PC-3 (cell line): ENCODE data around the gene VPS37B. TPM values are rescaled to one million over a fixed set of nuclear protein-coding genes. Genes with fewer than 3 reads are reported as not detected.
"Not testable (repeated sequence)": the region's sequence is repeated elsewhere in the genome, so short reads cannot be mapped to it uniquely, and the experiment has no call there.

Experiments used
- ATAC-seq: fragments of 200-7000 bp; cut with Tn5 transposase; 2 replicates; pipeline ENCODE4 v1.9.1; 2020; ENCODE audit warnings: mild to moderate bottlenecking, moderate library complexity
- BruUV-seq: library from RNA; stranded (reverse); fragments of 400-500 nt; replicated peaks from 2 replicates; lab custom pipeline; 2021; lab: Mats Ljungman, UMichigan
- CTCF ChIA-PET: fragments of 300-600 bp; sonication (Branson Sonifier 250); formaldehyde crosslinking; loops from one replicate; lab custom pipeline; 2022; ENCODE audit warnings: antibody characterized with exemption; lab: Charles Lee
- POLR2A ChIA-PET: fragments of 300-600 bp; sonication (Branson Sonifier 250); formaldehyde crosslinking; loops from one replicate; lab custom pipeline; 2022; ENCODE audit warnings: antibody characterized with exemption; ENCODE audit not compliant: unreplicated experiment; lab: Charles Lee
- DNase-seq: peaks from one replicate; pipeline ENCODE4 v3.0.0-alpha.2; 2015
- H2AFZ ChIP-seq: fragments of 300-600 bp; sonication (generic); 2 replicates; pipeline ENCODE4 v1.6.0; 2016; ENCODE audit warnings: antibody characterized with exemption, low read length
- H3F3A ChIP-seq: fragments of 300-600 bp; sonication (generic); one replicate; pipeline ENCODE4 v1.6.0; 2017; ENCODE audit warnings: antibody characterized with exemption, low read length, control low read depth, mild to moderate bottlenecking; ENCODE audit not compliant: unreplicated experiment
- H3K27ac ChIP-seq: fragments of 300-600 bp; sonication (generic); 2 replicates; pipeline ENCODE4 v1.5.1; 2016; ENCODE audit warnings: mild to moderate bottlenecking, low read length
- H3K27me3 ChIP-seq: fragments of 300-600 bp; sonication (generic); 2 replicates; pipeline ENCODE4 v1.6.1; 2016; ENCODE audit warnings: low read length, mixed read lengths
- H3K36me3 ChIP-seq: fragments of 300-600 bp; sonication (generic); 2 replicates; pipeline ENCODE4 v1.6.1; 2016; ENCODE audit warnings: low read depth, mixed run types, low read length, mixed read lengths
- H3K4me1 ChIP-seq: fragments of 300-600 bp; sonication (generic); 2 replicates; pipeline ENCODE4 v1.5.1; 2016; ENCODE audit warnings: low read length; ENCODE audit not compliant: insufficient read depth
- H3K4me2 ChIP-seq: fragments of 300-600 bp; sonication (generic); 2 replicates; pipeline ENCODE4 v1.6.0; 2016; ENCODE audit warnings: low read length
- H3K4me3 ChIP-seq: fragments of 300-600 bp; sonication (generic); 2 replicates; pipeline ENCODE4 v1.5.1; 2016; ENCODE audit warnings: mild to moderate bottlenecking, low read length, mixed read lengths
- H3K79me2 ChIP-seq: fragments of 300-600 bp; sonication (generic); 2 replicates; pipeline ENCODE4 v1.6.1; 2017; ENCODE audit warnings: low read length, mixed read lengths
- H3K9ac ChIP-seq: fragments of 300-600 bp; sonication (generic); 2 replicates; pipeline ENCODE4 v1.6.0; 2016; ENCODE audit warnings: mild to moderate bottlenecking, low read length
- H3K9me2 ChIP-seq: fragments of 300-600 bp; sonication (generic); replicated peaks from 2 replicates; pipeline ENCODE4 v1.6.1; 2016; ENCODE audit warnings: mixed run types, low read length, mixed read lengths
- H3K9me3 ChIP-seq: fragments of 300-600 bp; sonication (generic); 2 replicates; pipeline ENCODE4 v1.6.1; 2016; ENCODE audit warnings: low read length, mixed read lengths
- H4K20me1 ChIP-seq: fragments of 300-600 bp; sonication (generic); 2 replicates; pipeline ENCODE4 v1.6.1; 2016; ENCODE audit warnings: low read length, mixed read lengths
- EZH2 ChIP-seq: fragments of 300-600 bp; sonication (generic); IDR thresholded peaks from one replicate; pipeline ENCODE4 v1.6.1; 2017; ENCODE audit warnings: antibody characterized with exemption, mild to moderate bottlenecking, low read length; ENCODE audit not compliant: unreplicated experiment
- EZH2phosphoT487 ChIP-seq: fragments of 300-600 bp; sonication (generic); IDR thresholded peaks from 2 replicates; pipeline ENCODE4 v1.6.1; 2018; ENCODE audit warnings: mild to moderate bottlenecking, antibody characterized with exemption, low read length, borderline replicate concordance
- intact Hi-C: fragments of 100-400 bp; cut with micrococcal nuclease; formaldehyde crosslinking; loops from 2 replicates; pipeline ENCODE4 v1.9.0; 2023
- total RNA-seq: library from RNA; depleted of rRNA; stranded (reverse); fragments of >200 nt; gene quantifications from 2 replicates; pipeline ENCODE4 v1.2.3, GENCODE V29; 2014
- TF ChIP-seq, protein P1 (sequence below): fragments of 300-600 bp; sonication (generic); conservative IDR thresholded peaks from 2 replicates; pipeline ENCODE4 v1.5.1; 2017; ENCODE audit warnings: antibody characterized with exemption, low read depth, mild to moderate bottlenecking, low read length

VPS37B gene
- total RNA-seq, 1 experiment from 2014 or later = 74.3 TPM

DNA sequence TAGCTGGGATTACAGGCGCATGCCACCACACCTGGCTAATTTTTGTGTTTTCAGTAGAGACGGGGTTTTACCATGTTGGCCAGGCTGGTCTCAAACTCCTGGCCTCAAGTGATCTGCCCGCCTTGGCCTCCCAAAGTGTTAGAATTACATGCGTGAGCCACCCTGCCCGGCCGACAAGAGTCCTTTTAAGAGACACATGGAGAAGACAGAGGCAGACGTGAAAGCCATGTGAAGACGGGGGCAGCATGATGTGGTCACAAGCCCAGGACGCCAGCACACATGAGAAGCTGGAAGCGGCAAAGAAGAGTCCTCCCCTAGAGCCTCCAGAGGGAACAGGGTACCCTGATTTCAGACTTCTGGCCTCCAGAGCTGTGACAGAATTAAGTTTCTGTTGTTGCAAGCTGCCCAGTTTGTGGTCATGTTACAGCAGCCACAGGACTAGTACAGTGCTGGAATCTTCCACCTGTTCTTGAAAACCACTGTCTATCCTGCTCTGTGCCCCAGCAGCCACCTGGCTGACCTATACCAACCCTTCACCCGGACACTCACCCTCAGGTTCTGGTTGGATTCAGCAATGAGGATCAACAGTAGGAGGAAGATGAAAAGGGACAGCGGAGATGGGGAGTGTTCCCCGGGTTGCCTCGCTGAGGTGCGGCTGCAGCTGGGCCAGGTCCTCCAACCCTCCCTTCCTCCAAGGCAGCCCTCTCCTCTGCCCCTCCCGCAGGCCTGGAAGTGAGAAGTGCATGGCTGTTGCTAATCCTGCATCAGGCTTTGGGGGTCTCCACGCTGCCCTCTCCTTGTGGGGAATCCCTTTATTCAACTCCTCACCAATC lies 16.9 kb downstream of the VPS37B start:
- Histone ChIP-seq H3K36me3 (peaks cover 26% of the 10 kb centered on the region; the same call in 1 of the 2 replicates), H3K4me1 (peaks cover 2% of the 10 kb centered on the region), H3K4me3 (no peak overlapping the region), H3K9me2 (no peaks in the 10 kb centered on the region), H3K9ac (no peak overlapping the region), H3K79me2 (peaks cover 100% of the 10 kb centered on the region), H3F3A (no peaks in the 10 kb centered on the region), H2AFZ (no peak overlapping the region), H4K20me1 (peaks cover 64% of the 10 kb centered on the region), H3K27ac (no peak overlapping the region), H3K9me3 (no peaks in the 10 kb centered on the region), H3K4me2 (no peak overlapping the region), H3K27me3 (no peaks in the 10 kb centered on the region)
- POLR2A ChIA-PET = no interaction called here
- DNase-seq (no peak), ATAC-seq (no peak)
- intact Hi-C loops = no loop called here
- TF ChIP-seq, protein P1, sequence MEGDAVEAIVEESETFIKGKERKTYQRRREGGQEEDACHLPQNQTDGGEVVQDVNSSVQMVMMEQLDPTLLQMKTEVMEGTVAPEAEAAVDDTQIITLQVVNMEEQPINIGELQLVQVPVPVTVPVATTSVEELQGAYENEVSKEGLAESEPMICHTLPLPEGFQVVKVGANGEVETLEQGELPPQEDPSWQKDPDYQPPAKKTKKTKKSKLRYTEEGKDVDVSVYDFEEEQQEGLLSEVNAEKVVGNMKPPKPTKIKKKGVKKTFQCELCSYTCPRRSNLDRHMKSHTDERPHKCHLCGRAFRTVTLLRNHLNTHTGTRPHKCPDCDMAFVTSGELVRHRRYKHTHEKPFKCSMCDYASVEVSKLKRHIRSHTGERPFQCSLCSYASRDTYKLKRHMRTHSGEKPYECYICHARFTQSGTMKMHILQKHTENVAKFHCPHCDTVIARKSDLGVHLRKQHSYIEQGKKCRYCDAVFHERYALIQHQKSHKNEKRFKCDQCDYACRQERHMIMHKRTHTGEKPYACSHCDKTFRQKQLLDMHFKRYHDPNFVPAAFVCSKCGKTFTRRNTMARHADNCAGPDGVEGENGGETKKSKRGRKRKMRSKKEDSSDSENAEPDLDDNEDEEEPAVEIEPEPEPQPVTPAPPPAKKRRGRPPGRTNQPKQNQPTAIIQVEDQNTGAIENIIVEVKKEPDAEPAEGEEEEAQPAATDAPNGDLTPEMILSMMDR = no peak
- TF ChIP-seq EZH2 (no peak), EZH2phosphoT487 (no peak)
- no TSS peak for BruUV-seq
- CTCF ChIA-PET = no interaction called here

DNA sequence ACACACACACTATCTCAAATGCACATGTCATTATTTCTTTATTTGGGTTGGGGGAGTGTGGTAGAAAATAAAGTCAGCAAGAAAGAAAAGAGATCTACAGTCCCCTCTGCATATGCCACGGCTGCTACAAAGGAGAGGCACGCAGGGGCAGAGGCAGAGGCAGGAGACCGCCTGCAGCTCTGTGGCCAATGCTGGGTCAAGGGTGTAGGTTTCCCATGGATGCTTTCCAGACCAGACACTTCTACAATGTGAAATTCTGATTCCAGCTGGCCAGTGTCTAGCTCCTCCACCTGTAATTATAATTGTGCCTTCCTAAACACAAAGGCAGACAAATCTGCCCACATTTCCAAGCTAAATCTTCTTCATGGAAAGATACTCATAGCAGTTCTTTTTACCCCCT lies 19.2 kb downstream of the VPS37B start:
- no peak for DNase-seq
- Histone ChIP-seq H3K4me2 (no peak overlapping the region), H3F3A (no peaks in the 10 kb centered on the region), H3K9me3 (no peaks in the 10 kb centered on the region), H4K20me1 (peaks cover 60% of the 10 kb centered on the region), H3K27ac (no peak overlapping the region), H3K9ac (no peak overlapping the region), H3K36me3 (peaks cover 23% of the 10 kb centered on the region; the same call in 1 of the 2 replicates), H3K4me3 (no peak overlapping the region), H3K9me2 (no peaks in the 10 kb centered on the region), H3K27me3 (no peaks in the 10 kb centered on the region), H2AFZ (no peak overlapping the region), H3K4me1 (peaks cover 21% of the 10 kb centered on the region), H3K79me2 (peaks cover 100% of the 10 kb centered on the region)
- intact Hi-C loops = no loop called here
- TF ChIP-seq EZH2 (no peak), EZH2phosphoT487 (no peak)
- TF ChIP-seq, protein P1 = no peak
- BruUV-seq = no TSS peak
- ATAC-seq = no peak
- ChIA-PET CTCF (no interaction called here), POLR2A (no interaction called here)

DNA sequence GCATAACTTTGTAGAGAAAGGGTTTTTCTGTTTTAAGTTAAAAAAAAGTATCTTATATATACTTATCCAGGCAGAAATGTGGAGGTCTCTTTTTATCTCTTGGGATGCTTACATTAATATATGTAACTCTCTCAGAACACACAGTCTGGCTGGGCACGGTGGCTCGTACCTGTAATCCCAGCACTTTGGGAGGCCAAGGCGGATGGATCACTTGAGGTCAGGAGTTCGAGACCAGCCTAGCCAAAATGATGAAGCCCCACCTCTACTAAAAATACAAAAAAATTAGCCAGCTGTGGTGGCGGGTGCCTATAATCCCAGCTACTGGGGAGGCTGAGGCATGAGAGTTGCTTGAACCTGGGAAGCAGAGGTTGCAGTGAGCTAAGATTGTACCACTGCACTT lies 19.6 kb downstream of the VPS37B start:
- peaks cover 100% of the 10 kb centered on the region for H3K79me2 ChIP-seq
- peaks cover 22% of the 10 kb centered on the region for H3K4me1 ChIP-seq
- H3K36me3 ChIP-seq = peaks cover 27% of the 10 kb centered on the region; the same call in 1 of the 2 replicates
- H3K4me2 ChIP-seq, H3K27me3 ChIP-seq, H2AFZ ChIP-seq, intact Hi-C loops, CTCF ChIA-PET, DNase-seq, H3K4me3 ChIP-seq, ATAC-seq, H3K9ac ChIP-seq, H3K9me2 ChIP-seq, BruUV-seq, H3K27ac ChIP-seq, H3K9me3 ChIP-seq, POLR2A ChIA-PET, H3F3A ChIP-seq: not testable (repeated sequence)
- peaks cover 56% of the 10 kb centered on the region for H4K20me1 ChIP-seq
